DMS79 (cell line): ENCODE measurements around the gene RNF126.

Source experiments
- DNase-seq: peaks from one replicate; lab custom pipeline; 2025; lab: John Stamatoyannopoulos, UW

Gene RNF126

GRCh38 chr19:646779-647565 is 16.0 kb downstream of the RNF126 start:
- no peak for DNase-seq

GRCh38 chr19:645912-646778 is 16.9 kb downstream of the RNF126 start:
- DNase-seq = no peak

GRCh38 chr19:644789-645188 is 18.2 kb downstream of the RNF126 start:
- DNase-seq = no peak

- DNase-seq = no peak
These were observed 18.7 kb downstream of the RNF126 start for GRCh38 chr19:644363-644762.

- no peak for DNase-seq
These were observed 19.3 kb downstream of the RNF126 start for GRCh38 chr19:643736-644135.

- DNase-seq = no peak
These were observed 20.0 kb downstream of the RNF126 start for GRCh38 chr19:642767-643727.

GRCh38 chr19:641702-642101 is 21.3 kb downstream of the RNF126 start:
- no peak for DNase-seq

- no peak for DNase-seq
These were observed 22.3 kb downstream of the RNF126 start for GRCh38 chr19:640606-641189.

GRCh38 chr19:640161-640558 is 22.9 kb downstream of the RNF126 start:
- DNase-seq = no peak

- peak; percentile 52 for DNase-seq
These were observed 23.5 kb downstream of the RNF126 start, which contains the start of gene FGF22 for GRCh38 chr19:639253-640160. Gene FGF22, plus strand, starts transcription at chr19:639879. Its CDS starts 47 bp downstream, at chr19:639926.

- no peak for DNase-seq
These were observed 24.1 kb downstream of the RNF126 start for GRCh38 chr19:638906-639252.

- no peak for DNase-seq
These were observed 27.9 kb downstream of the RNF126 start for GRCh38 chr19:634975-635652.

- DNase-seq = no peak
These were observed 29.0 kb downstream of the RNF126 start for GRCh38 chr19:633786-634639.

- peak; percentile 95 for DNase-seq
These were observed 29.8 kb downstream of the RNF126 start, which contains the start of gene POLRMT for GRCh38 chr19:633068-633785. Gene POLRMT, minus strand, starts transcription at chr19:633537. Its CDS starts 25 bp downstream, at chr19:633512.

GRCh38 chr19:632579-633067 is 30.4 kb downstream of the RNF126 start:
- DNase-seq = no peak

- DNase-seq = no peak
These were observed 32.9 kb downstream of the RNF126 start for GRCh38 chr19:629961-630714.

GRCh38 chr19:629515-629914 is 33.5 kb downstream of the RNF126 start:
- peak; percentile 17 for DNase-seq
